Measurements from ENCODE around the gene FSTL4.

- TF ChIP-seq CTCF (IDR thresholded peaks at IDR 0.05): peak; percentile 81
- no peak for TF ChIP-seq ZFX (IDR thresholded peaks at IDR 0.05; ENCODE audit: borderline replicate concordance)
Observed at GRCh38 chr5:133460172-133460758, 152.1 kb downstream of the FSTL4 start.
